NB4 (cell line): ENCODE measurements around the gene XAF1.

Experiments used
- DNase-seq: peaks from one replicate; pipeline ENCODE4 v3.0.0; 2010; ENCODE audit warnings: low read depth
- H3K4me3 ChIP-seq: one replicate; pipeline ENCODE4 v1.5.1; 2011; ENCODE audit warnings: mild to moderate bottlenecking, low read depth, low read length, moderate library complexity
- CTCF ChIP-seq: IDR thresholded peaks from one replicate; pipeline ENCODE4 v1.5.1; 2012; ENCODE audit warnings: low read depth, low read length
- MAX ChIP-seq: IDR thresholded peaks from 2 replicates; pipeline ENCODE4 v1.6.1; 2011; ENCODE audit warnings: low read depth, low read length
- MYC ChIP-seq: IDR thresholded peaks from 2 replicates; pipeline ENCODE4 v1.6.1; 2011; ENCODE audit warnings: low read depth, low read length
- POLR2A ChIP-seq: IDR thresholded peaks from 2 replicates; pipeline ENCODE4 v1.6.1; 2011; ENCODE audit warnings: mild to moderate bottlenecking; ENCODE audit not compliant: insufficient read length; ENCODE audit errors: extremely low read depth

Gene XAF1

GRCh38 chr17:6779411-6779810 is 23.6 kb downstream of the XAF1 start:
- DNase-seq = no peak
- TF ChIP-seq POLR2A = no peak
- H3K4me3 ChIP-seq = no peak overlapping the region

DNA sequence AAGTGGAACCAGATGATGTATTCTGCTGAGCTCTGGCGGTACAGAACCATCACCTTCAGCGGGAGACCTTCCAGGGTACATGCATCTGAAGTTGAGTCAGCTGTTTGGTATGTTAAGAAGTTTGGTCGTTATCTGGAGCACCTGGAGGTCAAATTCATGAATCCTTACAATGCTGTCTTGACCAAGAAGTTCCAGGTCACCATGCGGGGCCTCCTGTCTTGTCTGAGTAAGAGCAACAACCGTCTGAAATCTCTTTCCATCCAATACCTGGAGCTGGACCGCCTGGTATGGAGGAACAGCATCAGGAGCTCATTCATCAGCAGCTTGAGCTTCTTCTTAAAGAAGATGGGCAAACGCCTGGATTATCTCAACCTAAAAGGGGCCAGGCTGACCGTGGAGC is 24.2 kb downstream of the XAF1 start:
- no peak for TF ChIP-seq CTCF
- no peak for TF ChIP-seq MYC
- H3K4me3 ChIP-seq = no peak overlapping the region
- no peak for DNase-seq

- DNase-seq = no peak
- no peak for TF ChIP-seq MAX
- no peak for TF ChIP-seq POLR2A
- no peak overlapping the region for H3K4me3 ChIP-seq
Measured at GRCh38 chr17:6780886-6781285, 25.0 kb downstream of the XAF1 start.

DNA sequence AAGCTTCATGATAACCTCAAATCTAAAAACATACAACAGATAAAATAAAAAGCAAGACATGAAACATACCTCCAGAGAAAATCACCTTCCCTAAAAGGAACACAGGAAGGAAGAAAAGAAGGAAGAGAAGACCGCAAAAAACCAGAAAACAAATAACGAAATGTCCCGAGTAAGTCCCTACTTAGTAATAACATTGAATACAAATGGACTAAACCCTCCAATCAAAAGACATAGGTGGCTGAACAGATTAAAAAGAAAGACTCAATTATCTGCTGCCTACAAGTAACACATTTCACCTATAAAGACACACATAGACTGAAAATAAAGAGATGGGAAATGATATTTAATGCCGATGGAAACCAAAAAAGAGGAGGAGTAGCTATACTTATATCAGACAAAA is 26.4 kb downstream of the XAF1 start:
- no peak for DNase-seq
- TF ChIP-seq POLR2A (no peak), MYC (no peak), MAX (no peak), CTCF (no peak)
- H3K4me3 ChIP-seq = no peak overlapping the region

DNA sequence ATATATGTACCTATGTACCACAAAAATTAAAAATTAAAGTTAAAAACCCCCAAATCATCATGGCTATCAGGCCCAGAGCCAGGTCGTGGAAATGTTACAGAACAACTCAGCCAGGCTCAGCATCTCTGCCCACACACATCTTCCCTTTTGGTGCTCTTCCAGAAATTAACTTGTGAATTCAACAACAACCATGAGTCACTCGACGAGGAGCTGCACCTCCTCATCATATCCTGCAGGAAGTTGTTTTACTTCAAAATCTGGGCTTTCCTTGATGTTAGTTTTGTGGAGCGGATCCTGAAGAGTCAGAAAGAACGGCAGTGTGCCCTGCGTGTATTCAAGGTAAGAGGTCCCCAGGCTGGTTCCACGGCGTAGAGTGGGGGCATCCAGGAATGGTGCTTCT is 30.8 kb downstream of the XAF1 start:
- H3K4me3 ChIP-seq = no peak overlapping the region
- no peak for DNase-seq
- no peak for TF ChIP-seq POLR2A
- no peak for TF ChIP-seq MYC
- no peak for TF ChIP-seq MAX
- TF ChIP-seq CTCF = no peak

DNA sequence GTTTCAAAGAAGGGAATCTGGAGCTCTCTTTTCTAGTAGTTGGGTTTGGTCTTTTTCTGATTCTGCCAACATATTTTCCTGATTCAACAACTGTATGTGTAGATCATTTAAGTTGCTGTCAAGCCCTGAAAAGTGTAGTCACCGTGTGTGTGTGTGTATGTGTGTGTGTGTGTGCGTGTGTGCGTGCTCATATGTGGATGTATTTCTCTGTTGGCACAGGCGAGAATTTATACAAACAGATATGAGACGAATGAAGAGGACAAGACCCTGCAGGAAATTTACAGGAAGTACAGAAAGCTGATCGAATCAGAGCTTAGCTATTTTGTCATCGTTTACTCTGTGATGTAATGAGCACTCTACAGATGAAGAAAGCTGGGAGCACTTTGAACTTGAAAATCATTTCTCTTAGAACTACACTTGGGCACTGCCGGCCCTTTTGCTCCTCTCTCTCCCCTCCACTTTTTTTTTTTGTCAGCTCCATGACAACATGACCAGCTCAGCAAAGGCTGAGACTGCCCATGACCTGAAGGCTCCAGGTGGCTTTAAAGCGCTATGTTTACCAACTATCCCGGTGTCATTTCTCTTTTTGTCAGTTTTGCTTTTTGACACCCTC is 31.3 kb downstream of the XAF1 start:
- no peak for DNase-seq
- no peak overlapping the region for H3K4me3 ChIP-seq
- TF ChIP-seq CTCF (no peak), MAX (no peak), MYC (no peak), POLR2A (no peak)

GRCh38 chr17:6789146-6789545 is 33.3 kb downstream of the XAF1 start:
- DNase-seq = no peak
- no peak overlapping the region for H3K4me3 ChIP-seq
- TF ChIP-seq MYC (no peak), MAX (no peak), CTCF (no peak), POLR2A (no peak)
